Hematopoietic multipotent progenitor cell treated with erythropoietin and hydrocortisone succinate and interleukin-3 and kit ligand, for 4 days (in vitro differentiated cells): Measurements from ENCODE around the gene SRPRB.
"Not testable (repeated sequence)": the region's sequence is repeated elsewhere in the genome, so short reads cannot be mapped to it uniquely, and the experiment has no call there.

Source experiments
- DNase-seq: peaks from one replicate; pipeline ENCODE4 v3.0.0-alpha.2; 2015

SRPRB gene

GRCh38 chr3:133779626-133780203, 25.9 kb upstream of the SRPRB start:
- DNase-seq, result no peak

- not testable (repeated sequence) for DNase-seq
Measured at GRCh38 chr3:133780756-133781155, 24.9 kb upstream of the SRPRB start.

- DNase-seq, result no peak
Measured at GRCh38 chr3:133781570-133781969, 24.0 kb upstream of the SRPRB start.

DNA sequence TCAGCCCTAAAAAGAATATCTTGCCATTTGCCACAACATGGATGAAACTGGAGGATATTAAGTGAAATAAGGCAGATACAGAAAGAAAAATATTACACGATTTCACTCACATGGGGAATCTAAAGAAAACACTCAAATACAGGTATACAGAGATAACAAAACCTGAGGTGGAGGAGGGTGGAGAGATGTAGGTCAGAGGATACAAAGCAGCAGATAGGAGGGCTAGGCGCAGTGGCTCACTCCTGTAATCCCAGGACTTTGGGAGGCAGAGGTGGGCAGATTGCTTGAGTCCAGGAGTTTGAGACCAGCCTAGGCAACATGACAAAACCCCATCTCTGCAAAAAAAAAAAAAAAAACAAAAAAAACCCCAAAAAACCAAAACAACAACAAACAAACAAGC, 23.2 kb upstream of the SRPRB start:
- DNase-seq, result no peak

DNA sequence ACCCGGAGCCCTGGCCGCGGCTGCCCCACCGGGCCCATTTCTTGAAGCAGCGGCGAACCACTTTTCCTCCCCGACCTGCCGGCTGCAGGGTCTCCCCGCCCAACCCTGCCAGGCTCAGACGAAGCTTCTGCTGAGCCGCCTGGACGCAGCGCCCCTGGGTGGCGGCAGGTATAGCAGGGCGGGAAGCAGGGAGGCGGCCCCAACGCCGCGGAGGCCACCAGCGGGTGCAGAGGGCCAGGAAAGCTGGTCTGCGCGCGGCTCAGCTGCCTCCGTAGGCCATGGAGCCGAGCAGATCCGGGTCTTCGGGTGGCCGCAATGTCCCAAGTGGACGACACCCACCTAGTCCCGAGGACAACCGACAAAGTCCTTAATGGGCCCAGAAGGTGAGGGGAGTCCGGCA, 21.9 kb upstream of the SRPRB start:
- no peak for DNase-seq

DNA sequence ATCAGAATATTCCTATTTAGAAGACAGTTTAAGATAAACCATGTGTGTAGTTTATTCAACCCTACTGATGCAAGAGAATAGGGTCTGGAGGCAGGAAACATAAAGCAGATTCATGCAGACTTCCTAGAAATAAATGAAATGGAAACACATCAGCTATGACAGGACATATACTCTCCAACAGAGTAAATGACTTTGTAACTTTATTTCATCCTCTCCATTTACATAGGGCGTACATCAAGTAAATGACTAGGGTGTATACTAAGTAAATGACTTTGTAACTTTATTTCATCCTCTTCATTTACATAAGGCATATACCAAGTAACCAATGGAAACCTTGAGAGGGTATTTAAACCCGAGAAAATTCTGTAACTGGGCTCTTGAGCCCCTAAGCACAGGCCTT, 17.6 kb upstream of the SRPRB start:
- DNase-seq, result no peak

DNA sequence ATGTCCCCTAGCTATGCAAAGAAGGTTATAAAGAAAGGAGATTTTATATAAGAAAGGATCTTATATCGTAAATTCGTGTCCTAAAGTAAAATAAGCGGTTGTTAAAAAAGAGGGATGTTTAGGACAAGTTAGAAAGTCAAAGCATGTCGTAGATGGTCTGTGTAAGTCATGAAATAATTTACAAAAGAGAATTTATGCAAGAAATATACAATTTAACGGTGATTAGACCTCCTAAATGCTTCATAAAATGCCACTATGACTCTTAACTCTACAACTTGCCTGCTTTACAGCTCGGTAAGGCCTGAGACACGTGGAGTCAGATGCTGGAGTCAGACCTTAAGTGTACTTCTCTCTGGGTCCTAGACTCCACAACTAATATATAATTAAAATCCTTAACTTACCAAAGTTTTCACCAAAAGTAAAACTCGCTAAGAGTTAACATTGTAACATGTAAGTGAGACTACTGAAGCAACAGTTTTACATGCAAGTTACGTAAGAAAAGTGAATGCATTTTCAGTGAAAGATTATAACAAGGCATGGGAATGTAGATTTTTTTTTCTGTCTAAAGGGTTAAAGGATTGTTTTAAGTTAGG, 13.3 kb upstream of the SRPRB start:
- DNase-seq, result peak; percentile 34

- no peak for DNase-seq
Measured at GRCh38 chr3:133797396-133798105, 8.1 kb upstream of the SRPRB start.

DNA sequence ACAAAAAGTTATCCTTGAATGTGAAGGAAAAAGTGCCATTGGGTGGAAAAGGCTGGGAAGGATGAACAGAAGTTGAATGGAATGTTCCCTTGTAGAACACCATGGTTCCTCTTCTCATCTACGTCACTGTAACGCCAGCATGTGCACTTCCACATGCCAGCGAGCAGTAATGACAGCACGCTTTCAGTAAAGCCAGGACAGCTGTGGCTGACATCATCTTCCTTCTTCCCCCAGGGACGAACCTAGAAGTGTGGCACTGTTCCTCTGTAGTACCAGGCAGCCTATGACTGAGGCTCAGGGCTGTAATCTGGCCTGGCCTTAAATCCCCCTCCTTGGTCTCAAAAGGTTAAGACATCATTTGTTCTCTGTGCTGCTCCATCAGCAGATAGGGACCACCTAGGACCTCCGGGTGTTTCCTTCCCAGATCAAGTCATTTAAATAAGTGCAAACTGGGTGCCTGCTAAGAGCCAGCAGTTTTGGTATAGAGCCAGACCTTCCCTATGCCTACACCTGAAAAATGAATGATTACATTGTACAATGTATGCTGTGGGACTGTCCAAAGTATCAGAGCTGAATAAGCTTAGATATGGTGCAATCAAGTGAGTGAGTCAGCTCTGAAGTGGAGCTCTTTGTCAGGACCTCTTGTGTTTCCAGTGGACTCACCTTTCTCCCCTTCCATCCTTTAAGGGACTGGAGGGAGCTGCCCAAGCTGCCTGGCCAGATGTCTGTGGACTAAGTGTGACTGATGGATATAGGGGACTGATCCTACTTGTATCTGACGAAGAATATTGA, 5.6 kb upstream of the SRPRB start:
- no peak for DNase-seq

GRCh38 chr3:133803469-133803868, 2.1 kb upstream of the SRPRB start:
- DNase-seq, result no peak

DNA sequence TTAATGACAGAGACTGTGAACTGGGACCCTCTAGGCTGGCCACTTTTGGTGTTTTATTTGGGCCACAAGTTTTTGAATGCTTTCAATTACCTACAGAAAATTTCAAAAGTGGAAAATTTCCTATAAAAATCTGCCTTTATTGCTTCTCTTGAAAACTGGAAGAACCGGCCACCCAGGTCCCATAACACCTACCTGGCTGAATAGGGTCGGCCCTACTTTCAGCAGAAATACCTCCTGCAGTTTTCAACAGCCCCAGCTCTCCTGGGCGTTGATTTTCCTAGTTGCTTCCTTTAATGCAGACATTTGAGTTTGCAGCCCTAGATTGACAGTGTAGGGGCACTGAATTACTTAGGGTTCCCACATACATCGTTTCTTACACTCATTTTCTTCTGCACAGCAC, 719 bp upstream of the SRPRB start:
- no peak for DNase-seq

DNA sequence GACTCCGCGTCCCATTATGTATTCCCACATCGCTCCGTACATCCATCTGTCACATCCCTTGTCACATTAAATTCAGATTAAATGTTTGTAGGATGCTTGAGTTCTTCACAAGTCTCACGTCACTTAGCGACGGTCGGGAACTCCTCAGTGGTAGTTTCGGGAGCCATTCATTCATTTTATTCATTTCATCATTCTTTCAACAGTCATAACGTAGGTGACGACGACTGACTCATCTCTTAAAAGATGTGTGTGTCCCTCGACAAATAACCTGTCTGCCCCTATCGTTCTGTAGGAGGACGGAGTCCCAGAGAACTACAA, 272 bp upstream of the SRPRB start:
- DNase-seq, result no peak

- DNase-seq, result no peak
Measured at GRCh38 chr3:133812872-133813271, 7.3 kb downstream of the SRPRB start.

GRCh38 chr3:133815386-133815785, 9.8 kb downstream of the SRPRB start:
- no peak for DNase-seq

GRCh38 chr3:133820129-133820528, 14.5 kb downstream of the SRPRB start:
- DNase-seq, result no peak

DNA sequence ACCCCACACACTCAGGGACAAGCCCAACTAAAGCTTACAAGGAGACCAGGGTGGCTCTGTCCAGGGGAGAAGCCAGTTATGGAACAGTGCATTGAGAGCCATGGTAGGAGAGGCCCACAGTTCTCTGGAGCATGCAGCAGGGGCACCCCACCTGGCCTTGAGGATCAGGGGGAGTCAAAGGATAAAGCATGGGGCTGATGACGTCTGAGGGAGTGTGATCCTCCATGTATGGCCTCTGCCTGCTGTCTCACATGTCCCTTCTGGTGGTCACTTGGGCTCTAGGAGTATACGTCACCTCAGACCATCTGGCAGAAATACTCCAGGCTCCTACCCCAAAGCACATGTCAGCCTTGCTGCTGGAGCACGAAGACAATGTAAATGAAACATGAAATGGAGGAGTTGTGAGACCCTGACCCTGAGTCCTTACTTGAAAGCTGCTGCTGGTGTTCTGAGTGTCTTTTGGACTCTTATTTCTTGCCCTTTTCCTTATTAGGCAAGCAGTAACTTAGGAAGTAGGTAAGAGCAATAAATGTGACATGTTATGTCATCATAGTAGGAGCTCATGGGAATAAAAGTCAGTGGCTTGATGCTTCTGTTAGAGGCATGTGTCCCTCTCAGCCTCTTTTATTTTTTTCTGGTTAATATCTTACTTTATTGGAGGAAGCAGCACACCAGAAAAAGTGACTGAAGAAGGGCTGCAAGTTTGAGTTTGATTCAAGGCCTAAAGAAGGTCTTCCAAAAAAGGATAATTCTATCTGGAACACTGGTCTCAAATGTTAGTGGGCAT, 15.5 kb downstream of the SRPRB start:
- DNase-seq, result no peak

DNA sequence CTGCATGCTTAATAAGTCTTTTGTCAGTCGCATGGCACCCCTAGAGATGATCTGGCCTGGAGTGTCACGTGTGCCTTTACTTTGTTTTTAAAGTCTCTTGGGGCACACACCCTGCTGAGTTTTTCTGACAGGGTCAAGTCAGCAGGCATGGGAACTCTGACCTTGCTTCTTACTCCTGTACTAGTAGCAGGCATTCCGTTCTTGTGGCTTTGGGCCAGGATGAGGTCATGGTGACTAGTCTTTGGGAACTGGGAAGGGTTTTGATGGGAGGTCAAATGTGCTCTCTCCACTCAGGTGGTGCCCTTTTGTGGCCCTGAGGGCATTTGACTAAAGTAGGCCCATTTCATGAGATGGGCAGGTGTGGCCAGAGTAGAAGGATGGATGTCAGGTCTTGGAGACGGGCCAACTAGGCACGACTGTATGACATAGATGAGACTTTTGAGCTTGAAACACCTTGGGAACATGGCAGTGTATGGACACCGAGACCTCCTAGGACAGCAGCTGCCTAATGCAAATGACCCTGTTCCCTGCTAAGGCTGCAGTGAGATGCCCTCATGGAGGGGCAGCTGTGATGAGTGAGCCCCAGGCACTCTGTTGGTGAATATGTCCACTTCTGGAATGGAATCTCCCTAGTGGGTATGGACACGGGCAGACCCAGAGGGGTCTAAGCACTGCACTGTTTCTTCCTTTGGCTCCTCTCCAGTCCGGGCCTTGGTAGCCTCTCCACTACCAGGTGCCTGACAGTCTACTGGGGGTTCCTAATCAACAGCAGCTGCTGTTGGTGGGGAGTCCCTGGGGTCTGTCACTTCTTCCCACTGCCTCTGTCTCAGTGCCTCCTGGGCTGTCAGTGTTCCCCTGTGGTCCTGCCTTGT, 16.4 kb downstream of the SRPRB start:
- DNase-seq, result peak; percentile 46

- no peak for DNase-seq
Measured at GRCh38 chr3:133824961-133825485, 19.4 kb downstream of the SRPRB start.

DNA sequence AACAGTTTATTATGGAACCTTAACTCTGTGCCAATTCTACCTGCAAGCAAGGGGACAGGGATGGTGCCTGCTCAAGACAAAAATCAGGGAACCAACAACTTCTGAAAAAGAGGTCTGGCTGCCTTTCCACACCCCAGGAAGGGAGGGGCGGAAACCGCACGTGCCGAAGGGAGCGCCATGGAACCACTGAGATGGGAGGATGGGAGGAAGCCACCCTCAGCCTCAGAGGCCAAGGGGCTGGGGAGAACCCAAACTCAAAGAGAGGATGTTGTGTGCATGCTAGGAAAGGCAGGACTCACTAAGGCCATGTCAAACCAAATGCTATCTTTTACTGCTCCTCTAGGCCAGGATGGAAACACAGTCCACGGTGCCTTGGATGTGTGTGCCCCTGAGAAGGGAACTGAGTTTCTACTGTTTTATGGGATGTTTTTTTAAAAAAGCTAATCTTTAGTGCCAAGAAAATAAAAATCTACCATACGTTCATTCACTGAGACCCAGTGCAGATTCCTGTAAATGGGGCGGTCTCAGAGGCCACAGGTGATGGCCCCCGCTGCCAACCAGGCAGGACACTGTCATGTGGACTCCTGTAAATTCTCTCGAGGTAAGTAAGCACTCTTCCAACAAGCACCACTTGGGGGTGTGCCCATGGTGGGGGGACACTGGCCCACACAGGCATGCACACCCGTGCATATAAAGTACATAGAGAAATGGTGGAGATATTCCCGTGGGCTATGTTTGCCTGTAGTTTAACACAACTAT, 20.5 kb downstream of the SRPRB start:
- no peak for DNase-seq

DNA sequence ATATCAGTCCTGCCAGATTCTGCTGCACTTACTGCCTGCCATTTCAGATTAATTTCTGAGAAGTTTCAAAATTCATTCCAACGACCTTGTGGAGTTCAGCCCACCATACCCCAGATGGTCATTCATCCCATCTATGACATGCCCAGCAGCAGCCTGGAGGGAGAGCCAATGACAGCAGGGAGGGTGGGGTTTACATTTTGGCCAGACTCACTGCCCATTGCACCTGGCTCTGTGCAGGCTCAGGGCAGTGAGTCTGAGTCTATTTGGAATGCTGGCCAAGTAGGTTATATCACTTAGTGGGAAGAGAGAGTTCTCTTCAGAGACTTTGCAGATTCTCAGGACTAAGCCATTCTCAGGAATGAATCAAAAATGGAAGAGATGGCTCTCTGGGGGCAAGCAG, 21.5 kb downstream of the SRPRB start:
- no peak for DNase-seq

DNA sequence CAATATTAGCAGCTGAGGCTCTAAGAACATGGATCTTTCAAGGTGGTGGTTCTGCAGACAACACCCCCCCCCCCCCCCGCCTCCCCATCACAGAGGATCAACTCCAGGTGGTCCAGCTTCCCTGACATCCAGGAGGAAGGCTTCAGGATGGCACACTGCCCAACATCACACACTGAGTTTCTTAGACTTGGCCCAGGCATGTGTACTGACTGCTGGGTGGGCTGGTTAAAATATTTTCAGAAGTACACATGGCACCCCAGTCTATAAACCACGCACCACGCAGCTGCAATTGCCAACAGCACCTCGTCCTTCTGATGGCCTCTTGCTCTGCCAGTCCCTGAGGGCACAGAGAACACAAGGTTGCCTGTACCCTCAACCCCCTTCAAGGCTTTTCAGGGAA, 22.1 kb downstream of the SRPRB start:
- no peak for DNase-seq
